Suppressor macrophage (primary cell): Measurements from ENCODE around the gene RD3L.
A peak's percentile ranks its signal among the peaks of the same experiment; 100 is the strongest.

Experiments
- DNase-seq, 4 experiments: peaks; one replicate each; pipeline ENCODE4 v3.0.0-alpha.2; 2020 to 2022
- total RNA-seq, 17 experiments: gene quantifications; one replicate each; lab custom pipeline; 2026; ENCODE audit warnings: mixed read lengths in 6 of 17, inconsistent platforms in 3 of 17; lab: John Stamatoyannopoulos, UW

Gene RD3L
- total RNA-seq, result 0 to 0.44 (median 0) reads per million in 17 experiments

- DNase-seq, result no peak
Observed at GRCh38 chr14:103941973-103942736, at the start of gene RD3L. Gene RD3L, minus strand, starts transcription at chr14:103942529. Its CDS starts 834 bp downstream, at chr14:103941695.

- no peak for DNase-seq
Observed at GRCh38 chr14:103989964-103990363, 47.6 kb upstream of the RD3L start.

- DNase-seq, result no peak
Observed at GRCh38 chr14:103989034-103989433, 46.7 kb upstream of the RD3L start.

- no peak for DNase-seq
Observed at GRCh38 chr14:103984196-103984595, 41.9 kb upstream of the RD3L start.

GRCh38 chr14:103980623-103981238 is 38.4 kb upstream of the RD3L start:
- peak in 3 of 4 experiments; percentile 8 to 37 (median 20) for DNase-seq

- DNase-seq, result no peak
Observed at GRCh38 chr14:103974575-103974974, 32.2 kb upstream of the RD3L start.

GRCh38 chr14:103973354-103973753 is 31.0 kb upstream of the RD3L start:
- DNase-seq, result no peak

GRCh38 chr14:103969961-103970360 is 27.6 kb upstream of the RD3L start:
- no peak for DNase-seq

GRCh38 chr14:103966631-103967030 is 24.3 kb upstream of the RD3L start:
- DNase-seq, result no peak

- no peak for DNase-seq
Observed at GRCh38 chr14:103961928-103962578, 19.7 kb upstream of the RD3L start.

- DNase-seq, result no peak
Observed at GRCh38 chr14:103960457-103961055, 18.2 kb upstream of the RD3L start.

- DNase-seq, result peak in 2 of 4 experiments; percentile 40 to 52
Observed at GRCh38 chr14:103949131-103949790, 6.9 kb upstream of the RD3L start.

GRCh38 chr14:103948442-103948841 is 6.1 kb upstream of the RD3L start:
- no peak for DNase-seq

- no peak for DNase-seq
Observed at GRCh38 chr14:103946975-103947374, 4.6 kb upstream of the RD3L start.

GRCh38 chr14:103943673-103944072 is 1.3 kb upstream of the RD3L start:
- no peak for DNase-seq

GRCh38 chr14:103941462-103941861 is 867 bp downstream of the RD3L start:
- no peak for DNase-seq

GRCh38 chr14:103935102-103935501 is 7.2 kb downstream of the RD3L start:
- DNase-seq, result no peak

- peak; percentile 12 to 61 (median 46) for DNase-seq
Observed at GRCh38 chr14:103932791-103933490, 9.4 kb downstream of the RD3L start.

- peak; percentile 59 to 90 (median 71) for DNase-seq
Observed at GRCh38 chr14:103931422-103931821, 10.9 kb downstream of the RD3L start.

- DNase-seq, result no peak
Observed at GRCh38 chr14:103930051-103930604, 12.2 kb downstream of the RD3L start.
